Left ventricle myocardium inferior (tissue), 1 donor: ENCODE data around the gene DENND4A. TPM values are rescaled to one million over a fixed set of nuclear protein-coding genes. Genes with fewer than 3 reads are reported as not detected.

ENCODE experiments used
- DNase-seq: peaks from one replicate; pipeline ENCODE4 v3.0.0-alpha.2; 2020
- H3K27ac ChIP-seq: fragments of 200-600 bp; replicated peaks from 2 replicates; pipeline ENCODE4 v1.8.0; 2021
- H3K27me3 ChIP-seq: fragments of 200-600 bp; 2 replicates; pipeline ENCODE4 v1.8.0; 2021; ENCODE audit warnings: low read depth
- H3K36me3 ChIP-seq: fragments of 200-600 bp; 2 replicates; pipeline ENCODE4 v1.8.0; 2021
- H3K4me1 ChIP-seq: fragments of 200-600 bp; 2 replicates; pipeline ENCODE4 v1.8.0; 2021
- H3K4me3 ChIP-seq: fragments of 200-600 bp; 2 replicates; pipeline ENCODE4 v1.8.0; 2021; ENCODE audit warnings: mild to moderate bottlenecking, moderate library complexity
- H3K9me3 ChIP-seq: fragments of 200-600 bp; replicated peaks from 2 replicates; pipeline ENCODE4 v1.8.0; 2021
- intact Hi-C: fragments of 100-400 bp; cut with micrococcal nuclease; formaldehyde crosslinking; loops from one replicate; pipeline ENCODE4 v1.11.0; 2022
- total RNA-seq: library from RNA; stranded (reverse); fragmentation: NEBNext Ultra II Directional; extraction: Animal tissue kit (Norgen Biotek cat#: 25700); gene quantifications from one replicate; pipeline ENCODE4 v1.2.1, GENCODE V29; 2021
- TF ChIP-seq, protein P1 (sequence below): fragments of 200-600 bp; IDR thresholded peaks from 2 replicates; pipeline ENCODE4 v1.8.0; 2021; ENCODE audit warnings: antibody characterized with exemption, mild to moderate bottlenecking, borderline replicate concordance
- donor health status: DM: no; HTN: yes; CAD: no; lungs with severe emphysema.

Gene DENND4A
- total RNA-seq, 1 donor from 2014 or later = 13.5 TPM

DNA sequence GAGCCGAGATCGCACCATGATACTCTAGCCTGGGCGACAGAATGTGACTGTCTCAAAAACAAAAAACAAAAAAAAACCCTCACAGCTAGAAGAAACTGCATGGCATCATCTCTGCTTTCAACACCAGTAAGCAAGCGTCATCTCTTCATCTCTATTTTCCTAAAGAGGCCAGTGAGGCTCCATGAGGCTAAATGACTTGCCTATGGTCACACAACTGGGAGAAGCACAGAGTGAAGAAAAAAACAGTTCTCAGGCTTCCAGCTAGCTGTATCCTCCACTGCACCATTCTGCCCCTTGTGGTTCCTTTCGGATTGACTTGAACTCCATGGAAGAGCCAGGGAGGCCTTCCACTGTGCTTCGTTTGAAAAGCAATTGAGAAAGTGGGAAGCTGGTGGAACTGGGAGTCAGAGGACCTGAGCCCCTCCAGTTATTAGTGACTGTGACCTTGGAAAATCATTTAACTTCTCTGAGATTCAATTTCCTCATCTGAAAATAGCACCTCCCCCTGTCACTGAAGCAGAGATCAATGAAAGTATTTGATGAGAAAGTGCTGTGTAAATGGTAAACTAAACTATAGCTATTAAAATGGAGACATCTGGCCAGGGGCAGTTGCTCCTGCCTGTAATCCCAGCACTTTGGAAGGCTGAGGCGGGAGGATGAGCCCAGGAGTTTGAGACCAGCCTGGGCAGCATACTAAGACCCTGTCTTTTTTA lies 32.1 kb upstream of the DENND4A start:
- DNase-seq = no peak
- peaks cover 5% of the 10 kb centered on the region for H3K4me1 ChIP-seq
- no peaks in the 10 kb centered on the region for H3K36me3 ChIP-seq
- H3K9me3 ChIP-seq = no peaks in the 10 kb centered on the region
- TF ChIP-seq, protein P1, sequence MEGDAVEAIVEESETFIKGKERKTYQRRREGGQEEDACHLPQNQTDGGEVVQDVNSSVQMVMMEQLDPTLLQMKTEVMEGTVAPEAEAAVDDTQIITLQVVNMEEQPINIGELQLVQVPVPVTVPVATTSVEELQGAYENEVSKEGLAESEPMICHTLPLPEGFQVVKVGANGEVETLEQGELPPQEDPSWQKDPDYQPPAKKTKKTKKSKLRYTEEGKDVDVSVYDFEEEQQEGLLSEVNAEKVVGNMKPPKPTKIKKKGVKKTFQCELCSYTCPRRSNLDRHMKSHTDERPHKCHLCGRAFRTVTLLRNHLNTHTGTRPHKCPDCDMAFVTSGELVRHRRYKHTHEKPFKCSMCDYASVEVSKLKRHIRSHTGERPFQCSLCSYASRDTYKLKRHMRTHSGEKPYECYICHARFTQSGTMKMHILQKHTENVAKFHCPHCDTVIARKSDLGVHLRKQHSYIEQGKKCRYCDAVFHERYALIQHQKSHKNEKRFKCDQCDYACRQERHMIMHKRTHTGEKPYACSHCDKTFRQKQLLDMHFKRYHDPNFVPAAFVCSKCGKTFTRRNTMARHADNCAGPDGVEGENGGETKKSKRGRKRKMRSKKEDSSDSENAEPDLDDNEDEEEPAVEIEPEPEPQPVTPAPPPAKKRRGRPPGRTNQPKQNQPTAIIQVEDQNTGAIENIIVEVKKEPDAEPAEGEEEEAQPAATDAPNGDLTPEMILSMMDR = peak; percentile 75
- no peak overlapping the region for H3K27ac ChIP-seq
- intact Hi-C loops = no loop called here
- no peaks in the 10 kb centered on the region for H3K27me3 ChIP-seq
- H3K4me3 ChIP-seq = no peak overlapping the region

DNA sequence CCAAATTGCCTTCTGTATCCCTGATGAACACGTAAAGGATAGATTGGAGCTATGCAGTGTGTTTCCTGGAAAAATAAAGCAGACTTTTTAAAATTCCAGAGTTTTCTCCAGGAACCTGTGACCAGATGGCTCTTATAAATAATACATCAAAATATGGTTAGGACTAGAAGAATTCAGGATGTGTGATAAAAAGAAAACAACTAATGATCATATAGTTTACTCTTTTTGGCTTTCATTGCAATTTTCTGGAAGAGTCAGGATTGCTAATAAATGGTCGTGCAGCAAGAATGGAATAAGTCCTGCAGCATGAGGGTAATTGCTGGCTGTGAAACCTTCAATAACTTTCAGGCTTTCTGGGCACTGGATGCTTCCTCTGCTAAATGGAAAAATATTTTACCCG lies 30.2 kb upstream of the DENND4A start:
- peaks cover 14% of the 10 kb centered on the region for H3K4me1 ChIP-seq
- intact Hi-C loops = no loop called here

DNA sequence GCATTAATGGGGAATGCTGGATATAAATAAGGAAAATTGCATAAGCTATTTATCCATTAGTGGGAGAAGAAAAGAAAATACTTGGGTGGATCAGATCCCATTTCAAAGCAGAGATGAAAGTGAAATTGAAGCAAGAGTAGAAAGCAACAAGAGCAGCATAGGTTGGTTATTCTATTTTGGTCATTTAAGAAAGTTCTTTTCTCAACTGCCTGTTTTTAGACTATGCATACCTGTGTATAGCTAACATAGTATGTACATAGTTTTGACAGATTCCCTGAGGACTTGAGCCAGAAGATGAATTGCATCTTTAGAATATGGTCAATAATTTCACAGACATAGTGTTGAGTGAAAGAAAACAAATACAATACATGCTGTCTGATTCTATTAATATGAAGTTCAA lies 29.0 kb upstream of the DENND4A start:
- intact Hi-C loops = no loop called here
- TF ChIP-seq, protein P1 = no peak
- H3K4me1 ChIP-seq = peaks cover 14% of the 10 kb centered on the region
- no peak overlapping the region for H3K27ac ChIP-seq
- no peak overlapping the region for H3K4me3 ChIP-seq
- H3K27me3 ChIP-seq = no peaks in the 10 kb centered on the region
- no peak for DNase-seq
- no peaks in the 10 kb centered on the region for H3K36me3 ChIP-seq
- no peaks in the 10 kb centered on the region for H3K9me3 ChIP-seq

More for the DNA sequence above, 30.2 kb upstream of the DENND4A start:
- DNase-seq = no peak
- H3K4me3 ChIP-seq = no peak overlapping the region
- no peak overlapping the region for H3K27ac ChIP-seq
- no peaks in the 10 kb centered on the region for H3K36me3 ChIP-seq
- no peaks in the 10 kb centered on the region for H3K9me3 ChIP-seq
- TF ChIP-seq, protein P1 = no peak
- H3K27me3 ChIP-seq = no peaks in the 10 kb centered on the region

DNA sequence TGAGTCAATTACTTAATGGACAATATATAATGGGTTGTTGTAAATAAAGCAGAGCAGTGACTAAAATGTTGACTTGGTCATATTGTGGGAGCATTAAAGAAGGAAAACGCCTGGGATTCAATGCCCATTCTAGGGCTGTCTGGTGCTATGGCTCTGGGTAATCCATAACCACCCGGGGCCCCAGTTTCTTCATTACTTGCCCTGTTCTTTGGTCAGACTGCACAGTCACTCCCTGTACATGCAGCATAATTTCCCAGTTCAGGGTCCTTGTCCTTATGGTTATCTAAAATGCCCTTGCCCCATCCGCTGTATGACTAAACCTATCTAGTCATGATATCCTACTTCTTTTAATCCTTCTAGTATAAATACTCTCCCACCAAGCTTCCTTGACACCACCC lies 27.5 kb upstream of the DENND4A start:
- Histone ChIP-seq H3K4me1 (peaks cover 14% of the 10 kb centered on the region), H3K27me3 (no peaks in the 10 kb centered on the region), H3K9me3 (no peaks in the 10 kb centered on the region), H3K36me3 (no peaks in the 10 kb centered on the region), H3K27ac (no peak overlapping the region), H3K4me3 (no peak overlapping the region)
- no peak for DNase-seq
- TF ChIP-seq, protein P1 = no peak
- intact Hi-C loops = no loop called here

DNA sequence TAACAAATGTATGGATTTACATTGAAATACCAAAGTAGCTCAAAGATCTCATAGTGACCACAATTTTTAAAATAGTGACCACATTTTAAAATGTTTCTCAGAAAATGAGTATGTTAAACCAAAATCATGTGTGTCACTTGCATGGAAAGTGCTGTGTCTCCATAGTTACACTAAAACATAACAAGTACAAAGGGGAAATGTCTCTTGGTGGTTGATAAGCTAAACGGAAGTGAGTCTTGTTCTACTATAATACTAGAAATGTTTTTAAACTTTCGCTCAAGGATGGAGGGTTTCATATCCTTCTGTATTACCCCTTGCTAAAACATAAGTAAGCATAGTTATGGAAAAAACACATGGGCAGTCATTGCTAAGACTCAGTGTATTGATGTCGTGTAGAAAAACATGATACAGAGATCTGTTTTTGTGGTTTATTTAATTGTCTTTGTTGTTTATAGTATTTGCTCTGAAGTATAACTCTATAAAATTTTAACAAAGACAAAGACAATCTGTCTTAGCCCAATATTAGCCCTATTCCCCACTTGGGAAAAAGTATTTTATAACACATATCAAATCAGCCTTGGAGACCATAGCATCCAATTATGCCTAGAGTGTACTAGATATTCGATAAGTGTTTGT lies 27.0 kb upstream of the DENND4A start:
- TF ChIP-seq, protein P1 = no peak
- Histone ChIP-seq H3K4me1 (peaks cover 14% of the 10 kb centered on the region), H3K4me3 (no peak overlapping the region), H3K36me3 (no peaks in the 10 kb centered on the region), H3K27me3 (no peaks in the 10 kb centered on the region), H3K9me3 (no peaks in the 10 kb centered on the region), H3K27ac (no peak overlapping the region)
- no peak for DNase-seq
- intact Hi-C loops = no loop called here
